GM18868 (cell line): ENCODE data around the gene SHISA9.

Experiments used
- ATAC-seq: cut with Tn5 transposase; IDR thresholded peaks from one replicate; pipeline ENCODE4 v1.9.1; 2021; ENCODE audit warnings: mild to moderate bottlenecking, moderate library complexity; ENCODE audit not compliant: unreplicated experiment

Gene SHISA9

GRCh38 chr16:12942861-12943260, 41.5 kb downstream of the SHISA9 start:
- ATAC-seq: no peak

- ATAC-seq: no peak
Observed at GRCh38 chr16:12944300-12944699, 42.9 kb downstream of the SHISA9 start.

GRCh38 chr16:12951392-12951791, 50.0 kb downstream of the SHISA9 start:
- ATAC-seq: no peak

GRCh38 chr16:12951976-12952375, 50.6 kb downstream of the SHISA9 start:
- no peak for ATAC-seq

GRCh38 chr16:12958366-12958765, 57.0 kb downstream of the SHISA9 start:
- ATAC-seq: no peak

- ATAC-seq: no peak
Observed at GRCh38 chr16:12959072-12959471, 57.7 kb downstream of the SHISA9 start.

GRCh38 chr16:12961626-12962025, 60.2 kb downstream of the SHISA9 start:
- ATAC-seq: no peak

GRCh38 chr16:12964461-12964860, 63.1 kb downstream of the SHISA9 start:
- no peak for ATAC-seq

GRCh38 chr16:12965274-12965804, 63.9 kb downstream of the SHISA9 start:
- ATAC-seq: no peak

GRCh38 chr16:12971241-12971640, 69.8 kb downstream of the SHISA9 start:
- no peak for ATAC-seq

GRCh38 chr16:12972246-12972645, 70.8 kb downstream of the SHISA9 start:
- ATAC-seq: no peak

GRCh38 chr16:12975766-12976165, 74.4 kb downstream of the SHISA9 start:
- ATAC-seq: no peak

GRCh38 chr16:12976496-12976895, 75.1 kb downstream of the SHISA9 start:
- no peak for ATAC-seq

- no peak for ATAC-seq
Observed at GRCh38 chr16:12976936-12977335, 75.5 kb downstream of the SHISA9 start.

- ATAC-seq: no peak
Observed at GRCh38 chr16:12985516-12985915, 84.1 kb downstream of the SHISA9 start.

- ATAC-seq: no peak
Observed at GRCh38 chr16:12988071-12988470, 86.7 kb downstream of the SHISA9 start.

GRCh38 chr16:12992066-12992465, 90.7 kb downstream of the SHISA9 start:
- ATAC-seq: no peak

- ATAC-seq: no peak
Observed at GRCh38 chr16:12994402-12994801, 93.0 kb downstream of the SHISA9 start.

- ATAC-seq: no peak
Observed at GRCh38 chr16:12995721-12996372, 94.4 kb downstream of the SHISA9 start.

GRCh38 chr16:12998361-12999085, 97.1 kb downstream of the SHISA9 start:
- no peak for ATAC-seq

GRCh38 chr16:12999368-12999767, 98.0 kb downstream of the SHISA9 start:
- no peak for ATAC-seq

- ATAC-seq: no peak
Observed at GRCh38 chr16:13005721-13006247, 104.4 kb downstream of the SHISA9 start.
